Left cardiac atrium (tissue), 4 donors: Measurements from ENCODE around the gene CEL. TPM values are rescaled to one million over a fixed set of nuclear protein-coding genes. Genes with fewer than 3 reads are reported as not detected.

Experiments
- ATAC-seq, 2 donors: fragments of 200-7000 bp; cut with Tn5 transposase; one replicate each; pipeline ENCODE4 v1.9.1; 2020; ENCODE audit warnings: mild to moderate bottlenecking in 2 of 2, moderate library complexity in 2 of 2
- DNase-seq: peaks from one replicate; pipeline ENCODE4 v3.0.0-alpha.2; 2020
- intact Hi-C, 2 donors: fragments of 100-400 bp; cut with DNase I; formaldehyde crosslinking; loops; one replicate each; pipeline versions ENCODE4 v1.14.1 to v1.15.1; 2022 to 2023
- total RNA-seq, 2 donors: library from RNA; stranded (reverse); fragmentation: NEBNext Ultra II Directional; extraction: Animal tissue kit (Norgen Biotek cat#: 25700); gene quantifications; one replicate each; pipeline ENCODE4 v1.2.1, GENCODE V29; 2021
- donor health status: DM: no; HTN: yes; CAD: no.
- donor health status: DM: no; HTN: yes; CAD: no; lungs with severe emphysema.
- donor health status: DM: yes; HTN: yes; CAD: no.
- donor health status: Dilated cardiomyopathy.

The CEL gene
- total RNA-seq, 2 donors from 2014 or later: 2.5 to 8.8 TPM

DNA sequence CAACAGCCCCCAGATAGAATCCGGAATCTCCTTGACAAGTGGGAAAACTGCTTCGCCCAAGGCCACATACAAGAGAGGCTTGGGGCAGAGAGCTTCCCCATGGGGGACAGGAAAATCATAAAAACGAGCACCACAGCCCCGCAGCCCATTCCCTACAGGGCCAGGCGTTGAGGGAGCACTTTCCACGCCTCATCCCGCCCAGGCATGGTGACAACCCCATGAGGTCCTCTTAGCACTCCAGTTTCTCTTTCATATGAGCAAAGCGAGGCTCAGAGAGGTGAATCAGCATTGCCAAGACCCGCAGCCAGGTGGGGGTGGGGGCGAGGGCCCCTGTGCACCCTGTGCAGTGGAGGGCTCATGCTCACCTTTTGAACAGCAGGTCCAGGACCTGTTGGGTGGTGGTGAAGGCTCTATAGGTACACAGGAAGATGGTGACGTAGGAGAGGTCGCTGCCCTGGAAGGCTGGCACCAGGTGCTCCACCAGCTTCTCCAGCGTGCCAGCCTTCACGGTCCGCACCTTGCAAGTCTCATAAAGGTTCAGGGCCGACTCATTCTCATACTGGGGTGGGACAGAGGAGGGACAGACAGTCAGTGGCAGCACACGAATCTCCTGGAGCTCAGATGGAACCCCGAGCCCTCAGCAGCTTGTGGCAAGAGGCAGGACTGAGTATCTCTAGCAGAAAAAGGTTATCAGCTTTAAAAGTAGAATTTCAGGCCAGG lies 48.3 kb downstream of the CEL start:
- intact Hi-C loops: no loop called here
- ATAC-seq (no peak), DNase-seq (peak; percentile 15)

DNA sequence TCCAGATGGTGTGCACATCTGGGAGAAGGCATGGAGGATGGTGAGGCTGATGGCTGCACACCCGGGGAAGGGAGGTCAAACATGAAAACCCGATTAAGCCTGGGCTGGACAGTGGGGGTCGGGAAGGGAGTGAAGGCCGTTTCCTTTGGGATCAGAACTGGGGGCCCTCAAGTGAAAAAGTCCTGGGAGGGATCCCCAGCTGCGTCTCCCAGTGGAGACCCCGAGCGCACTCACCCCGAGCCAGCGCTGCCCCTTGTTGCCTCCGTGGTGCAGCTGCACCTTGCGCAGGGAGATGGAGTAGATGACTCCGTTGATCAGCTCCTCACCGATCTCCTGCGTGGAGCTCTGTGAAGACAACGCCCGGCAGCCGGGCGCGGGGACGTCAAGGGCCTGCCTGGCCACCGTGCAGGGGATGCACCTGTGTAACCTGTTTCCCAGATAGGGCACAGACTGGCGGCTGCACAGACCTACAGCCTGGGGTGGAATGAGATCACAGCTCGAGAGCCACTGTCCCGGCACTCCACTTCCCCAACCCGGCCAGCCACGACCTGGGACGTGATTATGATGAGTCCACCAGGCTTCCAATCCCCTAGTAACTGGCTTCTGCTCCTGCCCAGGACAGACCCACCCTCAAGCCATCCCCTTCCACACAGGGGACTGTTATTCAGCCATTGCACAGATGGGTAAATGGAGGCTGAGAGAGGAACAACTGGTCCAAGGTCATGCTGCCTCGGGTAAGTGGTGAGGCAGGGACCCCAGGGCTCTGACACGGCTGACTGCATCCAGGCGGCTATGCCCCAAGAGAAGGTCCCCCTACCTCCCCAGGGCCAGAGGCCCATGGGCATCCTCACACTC lies 50.3 kb downstream of the CEL start:
- intact Hi-C loops: no loop called here
- DNase-seq: peak; percentile 14
- ATAC-seq: no peak

- peak; percentile 68 for DNase-seq
- peak; percentile 14 to 22 for ATAC-seq
- intact Hi-C loops: no loop called here
These were observed 50.9 kb downstream of the CEL start for GRCh38 chr9:133112663-133113026.

GRCh38 chr9:133113163-133113948 lies 51.6 kb downstream of the CEL start:
- DNase-seq: peak; percentile 78
- peak; percentile 24 to 34 for ATAC-seq
- intact Hi-C loops: no loop called here

GRCh38 chr9:133113949-133114885 lies 52.4 kb downstream of the CEL start:
- peak; percentile 35 to 64 for ATAC-seq
- peak; percentile 41 for DNase-seq
- intact Hi-C loops: no loop called here

DNA sequence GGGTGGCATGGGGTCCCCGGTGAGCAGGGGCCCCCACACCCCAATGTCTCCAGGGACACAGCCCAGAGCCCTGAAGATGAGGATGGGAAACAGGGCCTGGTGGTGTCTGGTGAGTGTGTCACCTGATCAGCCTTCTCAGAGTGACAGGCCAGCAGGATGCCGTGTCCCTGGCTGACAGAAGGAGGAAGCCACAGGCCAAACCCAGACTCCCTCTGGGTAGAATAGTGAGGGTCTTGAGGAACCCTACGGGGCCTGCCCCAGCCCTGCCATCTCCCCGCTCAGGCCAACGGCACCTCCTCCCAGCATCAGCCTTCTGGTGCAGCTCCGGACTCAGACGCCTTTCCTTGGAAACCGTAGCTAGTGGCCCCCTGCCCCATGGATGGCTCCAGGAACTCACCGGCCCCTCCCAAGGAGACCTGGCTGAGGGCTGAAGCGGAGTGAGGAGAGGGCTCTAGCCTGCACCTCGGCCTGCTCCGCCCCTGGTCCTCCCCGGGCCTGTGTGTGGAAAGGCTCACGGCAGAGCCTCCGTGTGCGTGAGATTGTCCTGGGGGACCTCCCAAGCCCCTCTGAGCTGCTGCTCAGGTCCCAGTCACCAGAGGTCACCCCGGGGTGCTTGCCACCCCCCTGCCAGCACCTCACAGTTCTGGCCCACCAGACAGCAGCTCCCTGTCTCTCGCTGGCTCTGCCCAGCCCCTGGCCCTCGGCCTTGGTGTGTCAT lies 53.3 kb downstream of the CEL start:
- peak; percentile 20 for DNase-seq

DNA sequence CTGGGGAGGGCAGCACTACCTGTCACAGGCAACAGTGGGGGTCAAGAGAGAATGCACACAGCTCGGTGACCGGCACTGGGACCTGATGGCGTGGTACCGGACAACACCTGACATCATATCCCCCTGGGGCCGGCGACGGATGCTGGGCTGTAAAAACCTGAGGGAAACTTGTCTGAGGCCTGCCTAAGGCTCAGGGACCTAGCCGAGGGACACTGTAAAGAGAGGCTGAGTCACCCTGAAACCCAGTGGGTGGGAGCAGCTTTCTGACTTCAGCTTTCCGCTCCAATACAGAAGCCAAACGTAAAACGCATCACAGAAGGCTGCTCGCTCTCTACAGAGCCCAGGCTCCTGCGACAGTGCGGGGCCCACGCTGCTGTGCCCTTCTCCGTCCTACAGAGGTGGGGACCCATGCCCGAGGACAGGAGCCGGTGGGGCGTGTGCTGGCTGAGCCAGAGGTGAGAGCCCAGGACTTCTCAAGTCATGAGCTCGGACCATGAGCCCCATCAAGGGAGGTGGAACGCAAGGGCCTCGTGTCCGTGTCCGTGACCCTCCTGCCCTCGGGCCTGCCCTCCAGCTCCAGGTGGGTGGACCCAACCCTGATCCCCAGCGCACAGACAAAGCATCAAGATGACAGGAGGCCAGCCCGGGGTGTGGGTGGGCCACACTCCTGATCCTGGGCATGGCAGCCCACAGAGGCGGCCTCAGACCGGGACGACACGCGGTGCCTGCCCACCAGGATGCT lies 54.0 kb downstream of the CEL start:
- peak; percentile 20 for DNase-seq
- ATAC-seq: no peak
- intact Hi-C loops: no loop called here

More for the DNA sequence above, 53.3 kb downstream of the CEL start:
- peak in 1 of 2 donors; percentile 4 for ATAC-seq
- intact Hi-C loops: no loop called here

DNA sequence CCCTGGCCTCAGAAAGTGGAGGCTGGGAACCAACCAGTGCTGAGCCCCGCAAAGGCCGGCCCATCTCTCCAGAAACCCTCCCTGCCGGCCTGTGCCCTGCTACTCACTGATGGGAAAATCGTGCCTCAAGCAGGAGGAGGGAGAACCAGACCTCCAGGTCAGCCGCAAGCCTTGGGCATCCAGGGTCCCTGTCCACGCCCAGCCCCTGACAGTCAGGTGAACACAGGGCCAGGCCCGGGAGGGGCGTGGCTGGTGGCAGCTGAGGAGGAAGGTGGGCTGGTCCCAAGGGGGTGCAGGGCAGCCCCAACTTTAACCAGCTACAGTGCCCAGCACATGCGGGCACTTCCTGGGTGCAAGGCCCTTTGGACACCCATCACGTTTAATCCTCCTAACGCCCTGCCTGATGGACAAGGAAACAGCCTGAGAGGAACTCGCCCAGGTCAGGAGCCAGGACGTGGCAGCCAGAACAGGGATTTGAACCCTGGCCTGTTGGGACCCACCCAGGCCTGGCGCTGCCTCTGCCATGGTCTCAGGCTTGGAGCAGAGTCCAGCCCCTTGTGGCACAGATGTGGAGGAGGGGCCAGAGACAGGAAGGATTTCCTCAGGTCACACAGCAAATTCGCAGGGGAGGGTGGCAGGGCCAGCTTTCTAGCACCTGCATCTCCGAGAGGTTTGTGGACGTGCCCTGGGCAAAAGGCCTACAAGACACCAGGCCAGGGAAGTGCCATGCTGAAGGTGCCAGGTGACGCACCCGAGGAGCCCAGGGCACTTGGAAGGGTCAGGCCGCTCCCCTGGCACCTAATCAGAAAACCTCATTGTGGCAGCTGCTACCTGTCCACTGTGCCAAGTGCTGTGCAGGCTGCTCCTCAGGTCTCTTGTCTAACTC lies 54.8 kb downstream of the CEL start:
- intact Hi-C loops: no loop called here
- DNase-seq (peak; percentile 23), ATAC-seq (no peak)

- ATAC-seq: no peak
- intact Hi-C loops: no loop called here
- peak; percentile 52 for DNase-seq
These were observed 55.7 kb downstream of the CEL start for GRCh38 chr9:133117271-133118178.

GRCh38 chr9:133118179-133118520 lies 56.4 kb downstream of the CEL start:
- ATAC-seq (no peak), DNase-seq (no peak)
- intact Hi-C loops: no loop called here

GRCh38 chr9:133118568-133118967 lies 56.8 kb downstream of the CEL start:
- peak; percentile 9 for DNase-seq
- ATAC-seq: no peak
- intact Hi-C loops: no loop called here

GRCh38 chr9:133119103-133119845 lies 57.5 kb downstream of the CEL start:
- DNase-seq (peak; percentile 65), ATAC-seq (peak in 1 of 2 donors; percentile 4)
- intact Hi-C loops: no loop called here

DNA sequence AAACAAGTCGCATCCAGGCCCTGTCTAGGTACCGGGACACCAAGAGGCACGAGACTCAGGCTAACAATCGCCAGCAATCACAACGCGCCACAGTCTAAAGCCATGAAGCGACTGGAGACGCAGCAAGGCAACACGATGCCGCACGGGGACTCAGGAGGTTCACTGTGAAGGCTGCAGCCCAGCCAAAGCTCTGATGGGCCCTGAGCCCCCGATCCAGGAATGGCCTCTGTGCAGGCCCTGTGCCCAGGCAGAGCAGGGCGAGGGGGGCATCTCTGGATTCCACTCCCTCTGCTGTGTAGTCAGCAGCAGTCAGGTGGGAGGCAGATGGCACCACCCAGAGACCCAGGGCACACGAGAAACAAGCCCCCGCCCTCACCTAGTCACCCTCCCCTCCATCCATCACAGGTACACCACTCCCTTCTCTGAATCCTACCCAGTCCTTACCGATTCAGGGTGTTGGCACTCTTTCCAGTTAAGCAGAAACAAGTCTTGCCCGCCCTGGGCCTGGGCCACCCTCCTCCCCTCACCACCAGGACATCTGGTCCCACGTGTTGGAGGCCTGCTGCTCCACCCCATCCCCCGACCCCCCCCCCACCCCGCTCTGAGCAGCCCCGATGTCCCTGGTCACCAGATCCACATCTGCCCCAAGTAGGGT lies 58.2 kb downstream of the CEL start:
- DNase-seq: no peak
- peak in 1 of 2 donors; percentile 0 for ATAC-seq
- intact Hi-C loops: no loop called here

- intact Hi-C loops: no loop called here
- ATAC-seq (peak in 1 of 2 donors; percentile 4), DNase-seq (no peak)
These were observed 58.9 kb downstream of the CEL start for GRCh38 chr9:133120501-133121197.
